Activated gamma-delta T cell (primary cell): Measurements from ENCODE around the gene WFDC10B.
"Not testable (repeated sequence)": the region's sequence is repeated elsewhere in the genome, so short reads cannot be mapped to it uniquely, and the experiment has no call there.

Source experiments
- DNase-seq: peaks from one replicate; lab custom pipeline; 2025; lab: John Stamatoyannopoulos, UW
- total RNA-seq, 2 donors: gene quantifications; one replicate each; lab custom pipeline; 2026; lab: John Stamatoyannopoulos, UW

WFDC10B gene
- total RNA-seq, result 0 reads per million in 2 donors

DNA sequence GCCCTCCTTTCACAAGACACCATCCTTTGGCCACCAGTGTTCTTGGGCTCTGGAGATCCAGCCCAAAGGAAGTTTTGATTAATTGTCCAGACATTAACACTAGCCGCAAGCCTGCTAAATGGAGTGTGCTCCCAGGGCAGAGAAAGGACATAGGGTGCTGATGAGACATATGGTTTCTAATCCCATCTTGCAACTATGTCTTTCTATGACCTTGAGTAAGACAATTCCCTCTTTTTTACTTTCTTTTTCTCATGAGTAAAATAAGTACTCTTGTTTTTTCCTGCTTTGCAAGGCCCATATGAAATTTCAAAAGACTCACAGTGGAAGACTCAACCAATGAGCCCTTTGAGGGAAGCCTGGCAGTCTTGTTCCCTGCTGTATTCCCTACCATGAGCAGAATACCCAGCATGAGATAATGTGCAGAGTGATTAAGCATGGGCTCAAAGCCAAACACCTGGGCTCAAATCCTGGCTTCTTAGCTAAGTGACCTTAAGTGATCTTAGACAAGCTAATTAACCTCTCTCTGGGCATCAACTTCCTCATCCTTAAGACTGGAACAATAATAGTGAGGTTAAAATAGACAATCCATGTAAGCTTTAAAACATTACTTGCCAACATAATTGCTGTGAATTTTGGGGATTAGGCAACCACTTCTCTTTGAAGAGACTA, at the start of gene WFDC10B:
Gene WFDC10B (minus strand): TSS at position 51 of the 669 bp plus-strand sequence. CDS start 19,027 bp downstream, outside the sequence.
- no peak for DNase-seq

DNA sequence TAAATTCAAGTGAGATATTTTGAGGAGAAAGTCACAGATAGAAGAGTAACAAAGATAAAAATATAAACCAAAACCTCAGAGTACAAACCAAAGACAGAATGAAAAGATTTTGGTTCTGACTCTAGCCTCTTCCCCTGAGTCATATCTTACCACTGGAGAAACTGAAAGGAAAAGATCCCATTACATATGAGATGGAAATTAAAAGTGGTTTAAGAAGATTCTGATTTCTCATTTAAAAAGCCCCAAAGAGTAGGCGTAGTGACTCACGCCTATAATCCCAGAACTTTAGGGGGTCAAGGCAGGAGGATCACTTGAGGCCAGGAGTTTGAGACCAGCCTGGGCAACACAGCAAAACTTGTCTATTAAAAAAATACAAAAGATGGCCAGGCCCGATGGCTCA, 47.9 kb upstream of the WFDC10B start:
- DNase-seq, result no peak

DNA sequence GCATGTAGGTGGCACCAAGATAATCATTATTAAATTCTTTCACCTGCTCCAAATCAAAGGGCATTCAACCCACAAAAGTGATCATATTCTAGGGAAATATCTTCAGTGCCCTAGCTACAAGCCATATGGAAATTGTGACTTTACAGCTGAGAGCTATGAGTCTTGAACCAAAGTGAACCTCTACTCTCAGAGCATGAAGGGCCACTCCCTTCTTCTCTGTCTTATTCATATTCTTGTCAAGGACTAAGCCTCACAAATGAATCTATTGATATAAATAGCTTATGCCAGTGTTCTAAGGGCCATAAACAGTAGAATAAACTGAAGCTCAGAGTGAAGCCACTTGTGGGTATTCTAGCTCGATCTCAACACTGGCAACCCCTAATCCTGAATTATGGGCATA, 46.9 kb upstream of the WFDC10B start:
- no peak for DNase-seq

GRCh38 chr20:45745015-45745414, 40.2 kb upstream of the WFDC10B start:
- no peak for DNase-seq

DNA sequence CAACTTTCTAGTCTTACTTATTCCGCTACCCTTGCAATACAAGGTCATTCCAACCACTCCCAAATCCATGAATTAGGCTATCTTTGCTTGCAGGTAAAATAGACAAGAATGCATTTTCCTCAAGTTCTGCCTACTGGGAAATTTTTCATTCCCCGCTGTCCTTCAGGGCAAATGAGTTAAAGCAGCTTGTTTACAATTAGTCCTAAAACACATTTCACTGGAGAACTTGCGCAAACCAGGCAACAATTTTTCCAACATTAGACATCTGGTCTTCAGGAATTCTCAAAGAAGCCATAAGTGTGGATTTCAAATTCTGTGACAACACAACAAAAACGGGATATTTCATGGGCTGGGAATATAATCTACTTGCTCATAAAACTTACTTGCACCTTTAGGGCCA, 37.8 kb upstream of the WFDC10B start:
- no peak for DNase-seq

DNA sequence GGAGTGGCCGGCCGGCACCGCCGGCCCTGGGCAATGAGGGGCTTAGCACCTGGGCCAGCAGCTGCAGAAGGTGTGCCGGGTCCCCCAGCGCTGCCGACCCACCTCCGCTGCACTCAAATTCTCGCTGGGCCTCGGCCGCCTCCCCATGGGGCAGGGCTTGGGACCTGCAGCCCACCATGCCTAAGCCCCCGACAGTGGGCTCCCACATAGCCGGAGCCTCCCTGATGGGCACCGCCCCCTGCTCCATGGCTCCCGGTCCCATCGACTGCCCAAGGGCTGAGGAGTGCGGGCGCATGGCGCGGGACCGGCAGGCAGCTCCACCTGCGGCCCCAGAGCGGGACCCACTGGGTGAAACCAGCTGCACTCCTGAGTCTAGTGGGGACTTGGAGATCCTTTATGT, 31.2 kb upstream of the WFDC10B start:
- DNase-seq, result no peak

DNA sequence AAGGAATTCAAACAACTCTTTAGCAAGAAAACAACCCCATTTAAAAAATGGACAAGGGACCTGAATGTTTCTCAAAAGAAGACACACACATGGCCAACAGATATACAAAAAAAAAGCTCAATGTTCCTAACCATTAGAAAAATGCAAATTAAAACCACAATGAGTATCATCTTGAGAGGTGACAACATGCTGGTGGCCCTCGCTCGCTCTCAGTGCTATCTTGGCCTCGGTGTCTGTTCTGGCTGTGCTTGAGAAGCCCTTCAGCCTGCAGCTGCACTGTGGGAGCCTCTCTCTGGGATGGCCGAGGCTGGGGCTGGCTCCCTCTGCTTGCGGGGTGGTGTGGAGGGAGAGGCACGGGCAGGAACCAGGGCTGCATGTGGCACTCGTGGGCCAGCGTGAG, 30.7 kb upstream of the WFDC10B start:
- no peak for DNase-seq

DNA sequence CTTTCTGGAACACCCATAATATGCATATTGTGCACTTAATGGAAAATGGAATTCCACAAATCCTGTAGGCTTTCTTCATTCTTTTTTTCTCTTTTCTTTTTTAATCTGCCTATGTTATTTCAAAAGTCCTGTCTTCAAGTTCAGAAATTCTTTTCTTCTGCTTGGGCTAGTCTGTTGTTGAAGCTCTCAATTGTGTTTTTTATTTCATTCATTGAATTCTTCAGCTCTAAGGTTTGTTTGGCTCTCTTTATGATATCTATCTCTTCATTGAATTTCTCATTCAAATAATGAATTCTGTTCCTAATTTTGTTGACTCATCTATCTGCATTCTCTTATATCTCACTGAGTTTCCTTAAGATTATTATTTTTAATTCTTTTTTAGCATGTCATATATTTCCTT, 27.4 kb upstream of the WFDC10B start:
- no peak for DNase-seq

GRCh38 chr20:45727044-45727443, 22.2 kb upstream of the WFDC10B start:
- DNase-seq, result no peak

DNA sequence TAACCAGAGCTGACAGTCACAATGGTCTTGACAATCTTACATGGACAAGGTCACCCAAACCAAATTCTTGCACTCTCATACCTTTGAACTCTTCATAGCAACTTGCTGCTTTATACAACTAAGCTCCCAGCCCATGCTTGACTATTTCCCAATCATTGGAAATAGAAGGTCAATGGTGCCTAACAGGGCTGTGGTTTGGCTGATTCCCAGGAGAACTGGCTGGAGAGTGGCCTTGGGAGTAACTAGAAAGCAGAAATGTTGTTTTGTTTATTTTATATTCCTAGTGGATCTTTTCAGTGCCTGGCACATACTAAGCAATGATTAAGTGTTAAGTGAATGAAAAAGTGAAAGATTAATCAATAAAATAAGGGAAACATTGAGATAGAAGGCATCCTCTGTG, 20.3 kb upstream of the WFDC10B start:
- DNase-seq, result no peak

- no peak for DNase-seq
These were observed 17.2 kb upstream of the WFDC10B start, which contains the start of gene SPINT4 for GRCh38 chr20:45722047-45722446. Gene SPINT4 (plus strand): TSS chr20:45722347. CDS start chr20:45722368, 21 bp downstream.

GRCh38 chr20:45716141-45716688, 11.4 kb upstream of the WFDC10B start:
- DNase-seq, result not testable (repeated sequence)

GRCh38 chr20:45701873-45702272, 2.9 kb downstream of the WFDC10B start, which contains the start of gene WFDC13:
Gene WFDC13 (plus strand): TSS chr20:45702038. CDS start chr20:45702124, 86 bp downstream.
- no peak for DNase-seq

DNA sequence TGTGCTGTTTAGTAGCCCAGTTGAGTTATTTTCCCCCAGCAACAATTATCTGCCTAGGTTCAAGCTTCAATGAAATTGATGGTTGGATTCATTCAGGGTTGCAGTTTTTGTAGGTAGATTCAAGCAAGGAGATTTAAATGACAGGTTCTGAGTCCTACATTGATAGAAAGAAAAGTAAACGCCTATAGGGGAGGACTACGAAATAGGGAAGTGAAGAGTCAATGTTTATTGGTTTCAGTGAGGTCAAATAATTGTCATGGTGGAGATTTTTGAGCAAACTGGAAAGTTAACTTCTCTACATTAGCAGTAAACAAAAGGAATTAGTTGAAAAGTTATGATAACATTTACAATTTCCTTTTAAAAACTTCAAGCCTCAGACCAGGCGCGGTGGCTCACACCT, 3.7 kb downstream of the WFDC10B start:
- DNase-seq, result no peak

DNA sequence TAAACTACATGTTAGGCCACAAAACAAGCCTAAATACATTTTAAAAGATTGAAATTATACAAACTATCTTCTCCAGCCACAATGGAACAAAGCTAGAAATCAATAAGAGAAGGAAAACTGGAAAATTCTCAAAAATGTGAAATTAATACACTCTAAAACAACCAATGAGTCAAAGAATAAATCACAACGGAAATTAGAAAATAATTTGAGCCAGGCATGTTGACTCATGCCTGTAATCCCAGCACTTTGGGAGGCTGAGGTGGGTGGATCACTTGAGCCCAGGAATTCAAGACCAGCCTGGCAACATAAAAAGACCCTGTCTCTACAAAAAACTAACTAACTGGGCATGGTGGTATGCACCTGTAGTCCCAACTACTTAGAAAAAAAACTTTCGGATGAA, 9.3 kb downstream of the WFDC10B start:
- DNase-seq, result no peak

GRCh38 chr20:45693346-45693745, 11.5 kb downstream of the WFDC10B start:
- not testable (repeated sequence) for DNase-seq

GRCh38 chr20:45685896-45686295, 18.9 kb downstream of the WFDC10B start:
- DNase-seq, result no peak

GRCh38 chr20:45679650-45680049, 25.2 kb downstream of the WFDC10B start:
- no peak for DNase-seq

DNA sequence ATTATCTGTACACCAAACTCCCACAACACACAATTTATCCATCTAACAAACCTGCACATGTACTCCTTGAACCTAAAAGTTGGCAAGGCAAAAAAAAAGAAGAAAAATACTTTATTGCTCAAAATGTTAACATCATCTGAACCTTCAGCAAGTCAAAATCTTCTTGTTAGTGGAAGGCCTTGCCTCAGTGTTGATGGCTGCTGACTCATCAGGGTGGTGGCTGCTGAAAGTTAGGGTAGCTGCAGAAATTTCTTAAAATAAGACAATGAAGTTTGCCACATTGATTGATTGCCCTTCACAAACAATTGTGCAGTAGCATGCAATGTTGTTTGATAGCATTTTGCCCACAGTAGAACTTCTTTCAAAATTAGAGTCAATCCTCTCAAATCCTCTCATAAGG, 32.1 kb downstream of the WFDC10B start:
- DNase-seq, result no peak

GRCh38 chr20:45670139-45670538, 34.7 kb downstream of the WFDC10B start, which contains the start of gene WFDC11:
Gene WFDC11 (minus strand): TSS chr20:45670239. CDS start chr20:45650600, 19,639 bp downstream.
- DNase-seq, result no peak

DNA sequence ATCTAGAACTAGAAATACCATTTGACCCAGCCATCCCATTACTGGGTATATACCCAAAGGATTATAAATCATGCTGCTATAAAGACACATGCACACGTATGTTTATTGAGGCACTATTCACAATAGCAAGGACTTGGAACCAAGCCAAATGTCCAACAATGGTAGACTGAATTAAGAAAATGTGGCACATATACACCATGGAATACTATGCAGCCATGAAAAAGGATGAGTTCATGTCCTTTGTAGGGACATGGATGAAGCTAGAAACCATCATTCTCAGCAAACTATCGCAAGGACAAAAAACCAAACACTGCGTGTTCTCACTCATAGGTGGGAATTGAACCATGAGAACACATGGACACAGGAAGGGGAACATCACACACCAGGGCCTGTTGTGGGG, 47.8 kb downstream of the WFDC10B start:
- DNase-seq, result not testable (repeated sequence)

- not testable (repeated sequence) for DNase-seq
These were observed 53.1 kb downstream of the WFDC10B start for GRCh38 chr20:45651726-45652125.

- DNase-seq, result no peak
These were observed 55.4 kb downstream of the WFDC10B start for GRCh38 chr20:45649312-45649863.
